AG08396 (cell line): ENCODE results near the gene ELF2.
"Not testable (repeated sequence)": the region's sequence is repeated elsewhere in the genome, so short reads cannot be mapped to it uniquely, and the experiment has no call there.

Experiments
- DNase-seq: peaks from one replicate; pipeline ENCODE4 v3.0.0; 2012; ENCODE audit warnings: low spot score, mixed read lengths

The ELF2 gene

DNA sequence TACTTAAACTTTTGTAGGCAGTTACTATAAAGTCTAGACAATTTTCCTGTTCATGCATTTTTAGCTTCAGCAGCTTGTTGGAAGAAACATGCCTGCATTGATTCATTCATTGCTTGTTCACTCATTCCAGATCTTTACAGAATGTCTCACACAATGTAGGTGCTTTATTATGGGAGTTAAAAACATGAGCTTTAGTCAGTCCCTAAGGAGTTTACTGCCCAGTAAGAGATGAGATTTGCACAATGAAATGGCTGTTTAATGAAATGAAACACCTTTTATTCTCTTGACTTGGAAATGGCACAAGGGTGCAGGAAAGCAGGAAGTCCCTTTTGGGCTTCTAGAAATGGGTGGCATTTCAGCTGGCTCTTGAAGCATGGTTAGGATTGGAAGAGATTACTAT, 158.5 kb downstream of the ELF2 start:
- no peak for DNase-seq

DNA sequence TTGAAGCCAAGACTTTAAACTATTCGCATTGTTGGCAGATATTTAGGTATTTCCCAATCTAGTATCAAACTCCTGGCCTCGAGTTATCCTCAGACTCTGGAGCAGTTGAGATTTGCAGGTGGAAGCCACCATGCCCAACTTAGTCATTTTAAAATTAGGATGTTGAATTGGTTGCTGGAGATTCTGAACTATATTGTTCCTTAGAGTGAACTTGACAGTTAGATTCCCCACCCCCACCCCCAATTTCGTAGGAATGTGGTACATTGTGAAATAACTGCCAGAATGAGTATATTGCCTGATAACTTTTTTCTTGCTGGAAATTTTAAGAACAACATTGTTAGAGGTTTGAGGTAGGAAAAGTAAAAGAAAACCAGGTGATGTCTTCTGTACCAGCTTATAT, 159.2 kb downstream of the ELF2 start:
- no peak for DNase-seq

DNA sequence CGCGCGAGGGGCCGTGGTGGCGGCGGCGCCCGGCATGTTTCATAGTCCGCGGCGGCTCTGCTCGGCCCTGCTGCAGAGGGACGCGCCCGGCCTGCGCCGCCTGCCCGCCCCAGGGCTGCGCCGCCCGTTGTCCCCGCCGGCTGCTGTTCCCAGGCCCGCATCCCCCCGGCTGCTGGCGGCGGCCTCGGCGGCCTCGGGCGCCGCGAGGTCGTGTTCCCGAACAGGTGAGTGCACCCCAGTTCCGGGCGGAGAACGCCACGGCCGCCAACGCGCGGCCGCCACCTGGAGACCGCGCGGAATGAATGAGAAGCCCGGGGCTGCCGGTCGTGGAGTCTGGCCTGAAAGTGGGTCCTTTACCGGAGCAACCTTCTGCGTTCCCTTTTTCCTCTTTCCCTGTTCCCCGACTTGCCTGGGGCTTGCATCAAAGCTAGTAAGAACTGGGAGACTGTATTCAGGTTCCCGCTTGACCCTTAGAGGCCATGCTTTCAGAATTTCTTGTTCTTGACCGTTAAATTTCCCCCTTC, 161.0 kb downstream of the ELF2 start:
- DNase-seq = peak; percentile 25

DNA sequence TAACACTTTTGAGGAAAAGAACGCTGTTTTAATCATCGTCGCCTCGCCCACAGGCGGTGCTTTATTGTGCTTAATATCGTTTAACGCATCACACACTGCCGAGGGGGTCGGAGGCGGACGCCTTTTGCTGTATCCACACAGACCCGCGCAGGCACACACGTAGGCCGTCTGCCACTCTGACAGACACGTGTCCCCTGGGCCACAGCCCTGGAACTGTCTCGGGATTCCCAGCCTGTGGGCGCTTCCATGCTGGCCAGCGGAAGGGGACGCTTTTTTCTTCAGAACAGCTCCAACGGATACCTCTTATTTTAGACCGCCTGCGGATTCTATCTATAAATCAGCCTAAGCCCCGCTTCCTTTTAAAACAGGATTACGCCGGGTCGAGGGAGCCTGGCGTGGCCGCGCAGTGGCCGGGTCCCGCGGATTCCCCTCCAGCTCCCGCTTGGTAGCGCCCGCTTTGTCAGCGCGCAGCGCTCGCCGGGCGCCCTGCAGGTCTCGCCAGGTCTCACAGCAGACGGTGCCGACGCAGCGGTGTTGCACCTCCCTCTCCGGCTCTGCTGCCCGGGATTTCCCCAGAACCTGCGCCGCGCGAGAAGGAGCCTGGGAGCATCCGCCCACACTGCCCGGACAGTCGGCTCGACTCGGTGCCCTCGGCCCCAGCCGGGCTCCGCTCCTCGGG, 161.6 kb downstream of the ELF2 start, which contains the start of gene NOCT:
NOCT (plus strand) TSS at position 513 of the 679 bp plus-strand sequence. CDS start 201 bp downstream, outside the sequence.
- DNase-seq = peak; percentile 93

DNA sequence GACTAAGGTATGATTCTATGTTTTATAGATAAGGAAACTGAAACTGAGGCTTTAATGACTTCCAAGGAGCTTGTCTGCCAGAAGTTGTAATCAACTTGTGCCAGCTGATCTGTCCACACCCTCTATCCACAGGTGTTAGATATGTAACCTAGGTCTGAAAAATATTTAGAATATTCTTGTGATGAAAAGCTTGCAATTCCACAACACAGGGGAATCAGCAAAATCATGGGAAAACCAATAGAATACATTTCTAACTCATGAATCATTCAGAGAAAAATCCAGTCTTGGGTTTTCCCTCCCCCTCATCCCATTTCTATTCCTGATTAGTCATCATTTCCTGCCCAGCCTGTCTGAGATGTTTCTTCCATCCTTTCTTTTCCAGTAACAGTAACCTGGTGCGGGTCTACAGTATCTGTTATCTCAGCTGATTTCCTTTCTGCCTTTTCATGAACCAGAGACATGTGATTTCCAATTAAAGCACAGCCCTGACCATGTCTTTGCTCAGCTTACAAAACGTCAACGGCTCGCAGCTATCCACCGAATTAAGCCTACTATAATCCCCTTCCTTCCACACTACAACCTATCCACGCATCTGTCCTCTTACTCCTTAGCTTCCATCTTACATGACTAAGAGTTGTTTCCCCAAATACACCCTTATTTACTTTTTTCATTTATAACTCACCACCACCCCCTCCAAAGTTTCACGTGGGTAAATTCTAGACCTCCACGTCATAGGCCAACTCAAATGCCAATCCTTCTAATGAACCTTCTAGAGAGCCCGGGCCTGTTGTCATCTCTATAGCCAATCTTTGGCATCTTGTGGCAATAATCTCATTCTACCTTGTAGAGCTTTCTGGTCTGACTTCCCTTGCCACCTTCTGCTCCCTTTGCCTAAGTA, 162.4 kb downstream of the ELF2 start:
- peak; percentile 84 for DNase-seq

DNA sequence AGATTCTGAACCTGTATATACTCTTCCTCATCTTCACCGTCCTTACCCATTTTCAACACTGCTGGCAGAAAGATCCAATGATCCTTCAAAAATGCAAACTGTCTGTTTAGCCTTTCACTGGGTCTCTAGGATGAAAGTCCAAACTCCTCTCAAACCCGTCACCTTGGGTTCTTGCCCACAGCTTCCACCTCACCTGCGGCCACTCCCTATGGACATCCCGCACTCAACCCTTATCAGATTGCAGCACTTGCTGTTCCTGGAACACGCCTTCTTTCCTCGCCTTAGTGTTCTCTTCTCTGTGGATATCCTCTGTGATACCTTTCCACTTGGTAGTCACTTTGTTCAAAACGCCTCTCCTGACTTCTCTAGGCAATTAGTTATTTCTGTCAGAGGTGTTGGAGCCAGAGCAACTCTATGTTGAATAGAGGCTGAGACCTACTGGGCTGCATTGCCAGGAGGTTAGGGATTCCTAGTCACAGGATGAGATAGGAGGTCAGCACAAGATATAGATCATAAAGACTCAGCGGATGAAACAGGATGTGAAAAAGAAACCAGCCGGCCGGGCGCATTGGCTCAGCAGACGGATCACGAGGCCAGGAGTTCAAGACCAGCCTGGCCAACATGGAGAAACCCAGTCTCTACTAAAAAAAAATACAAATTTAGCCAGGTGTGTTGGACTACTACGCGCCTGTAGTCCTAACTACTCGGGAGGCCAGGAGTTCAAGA, 165.6 kb downstream of the ELF2 start:
- no peak for DNase-seq

DNA sequence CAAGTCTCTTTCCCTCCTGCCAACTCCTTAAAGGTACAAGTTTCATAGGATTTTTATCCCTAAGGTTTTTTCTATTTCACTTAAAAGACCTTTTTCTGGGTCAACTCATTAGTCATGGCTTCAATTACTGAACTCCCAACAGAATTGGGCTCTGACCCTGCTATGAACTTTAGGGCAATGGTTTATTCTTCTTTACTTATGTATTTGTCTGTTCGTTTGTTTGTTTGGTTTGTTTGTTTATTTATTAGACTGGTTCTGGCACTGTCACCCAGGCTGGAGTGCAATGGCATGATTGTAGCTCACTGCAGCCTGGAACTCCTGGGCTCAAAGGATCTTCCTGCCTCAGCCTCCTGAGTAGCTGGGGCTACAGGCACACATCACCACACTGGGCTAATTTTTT, 167.3 kb downstream of the ELF2 start:
- DNase-seq = no peak

DNA sequence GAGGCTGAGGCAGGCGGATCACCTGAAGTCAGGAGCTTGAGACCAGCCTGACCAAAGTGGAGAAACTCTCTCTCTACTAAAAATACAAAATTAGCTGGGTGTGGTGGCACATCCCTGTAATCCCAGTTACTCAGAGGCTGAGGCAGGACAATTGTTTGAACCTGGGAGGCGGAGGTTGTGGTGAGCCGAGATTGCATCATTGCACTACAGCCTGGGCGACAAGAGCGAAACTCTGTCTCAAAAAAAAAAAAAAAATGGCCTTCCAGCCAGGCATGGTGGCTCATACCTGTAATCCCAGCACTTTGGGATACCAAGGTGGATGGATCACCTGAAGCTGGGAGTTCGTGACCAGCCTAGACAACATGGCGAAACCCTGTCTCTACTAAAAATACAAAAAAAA, 168.7 kb downstream of the ELF2 start:
- not testable (repeated sequence) for DNase-seq

DNA sequence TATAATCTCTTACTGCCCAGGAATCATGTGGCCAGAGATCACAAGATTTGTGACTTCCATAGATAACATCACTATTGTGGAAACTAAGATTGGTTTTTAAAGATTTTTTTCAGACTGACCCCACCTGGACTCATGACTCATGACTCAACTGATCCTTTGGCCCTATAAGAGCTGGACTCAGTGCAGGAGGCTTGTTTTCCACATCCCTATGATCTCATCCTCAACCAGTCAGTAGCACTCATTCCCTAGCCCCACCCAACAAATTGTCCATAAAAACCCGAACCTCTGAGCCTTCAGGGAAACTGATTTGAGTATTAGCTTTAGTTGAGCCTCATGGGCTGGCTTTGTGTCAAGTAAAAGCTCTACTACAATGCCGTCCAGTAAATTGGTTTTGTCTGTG, 169.4 kb downstream of the ELF2 start:
- no peak for DNase-seq
